GM19025 (cell line): ENCODE data around the gene IMPACT.

Source experiments
- ATAC-seq: cut with Tn5 transposase; IDR thresholded peaks from one replicate; pipeline ENCODE4 v1.9.1; 2021; ENCODE audit warnings: mild to moderate bottlenecking, low read depth, moderate library complexity; ENCODE audit not compliant: unreplicated experiment

IMPACT gene

DNA sequence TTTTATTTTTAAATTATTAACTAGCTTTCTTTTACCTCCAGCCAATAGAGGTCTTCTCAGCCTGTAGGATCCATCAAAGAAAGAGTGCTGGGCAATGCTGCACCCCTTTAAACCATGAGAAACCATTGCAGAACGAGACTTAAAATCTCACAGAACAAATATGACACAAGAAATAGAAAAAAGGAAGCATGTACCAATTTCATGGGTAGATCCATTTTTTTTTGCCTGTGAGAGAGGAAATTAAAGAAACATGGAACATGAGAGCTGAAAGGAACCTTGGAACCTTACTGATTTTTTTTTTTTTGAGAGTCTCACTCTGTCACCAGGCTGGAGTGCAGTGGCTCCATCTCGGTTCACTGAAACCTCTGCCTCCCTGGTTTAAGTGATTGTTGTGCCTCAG, 47.9 kb downstream of the IMPACT start:
- no peak for ATAC-seq

- no peak for ATAC-seq
Observed at GRCh38 chr18:24475926-24476589, 49.6 kb downstream of the IMPACT start.

GRCh38 chr18:24479371-24479770, 52.9 kb downstream of the IMPACT start:
- no peak for ATAC-seq

DNA sequence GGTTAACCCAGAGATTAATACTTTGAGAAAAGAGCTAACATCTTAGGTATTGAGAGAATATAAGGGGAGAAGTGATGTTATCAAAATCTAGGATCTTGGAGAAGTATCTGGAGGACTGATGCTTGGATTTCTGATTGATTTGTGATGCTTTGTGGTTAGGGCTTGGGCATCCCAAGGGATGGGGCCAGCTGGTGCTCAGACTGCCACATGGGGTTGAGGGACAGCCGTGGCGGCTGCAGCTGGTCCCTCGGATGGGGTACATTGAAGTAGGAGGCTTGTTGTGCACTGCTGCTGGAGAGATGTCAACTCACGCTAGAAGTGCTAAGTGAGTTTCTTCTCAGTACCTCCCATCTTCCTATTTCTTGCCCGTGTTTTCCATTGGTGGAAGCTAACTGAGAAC, 56.4 kb downstream of the IMPACT start:
- no peak for ATAC-seq

GRCh38 chr18:24485681-24486080, 59.2 kb downstream of the IMPACT start:
- ATAC-seq: no peak

- no peak for ATAC-seq
Observed at GRCh38 chr18:24486684-24487083, 60.2 kb downstream of the IMPACT start.

GRCh38 chr18:24488824-24489493, 62.5 kb downstream of the IMPACT start:
- no peak for ATAC-seq

GRCh38 chr18:24490539-24490938, 64.1 kb downstream of the IMPACT start:
- ATAC-seq: no peak

DNA sequence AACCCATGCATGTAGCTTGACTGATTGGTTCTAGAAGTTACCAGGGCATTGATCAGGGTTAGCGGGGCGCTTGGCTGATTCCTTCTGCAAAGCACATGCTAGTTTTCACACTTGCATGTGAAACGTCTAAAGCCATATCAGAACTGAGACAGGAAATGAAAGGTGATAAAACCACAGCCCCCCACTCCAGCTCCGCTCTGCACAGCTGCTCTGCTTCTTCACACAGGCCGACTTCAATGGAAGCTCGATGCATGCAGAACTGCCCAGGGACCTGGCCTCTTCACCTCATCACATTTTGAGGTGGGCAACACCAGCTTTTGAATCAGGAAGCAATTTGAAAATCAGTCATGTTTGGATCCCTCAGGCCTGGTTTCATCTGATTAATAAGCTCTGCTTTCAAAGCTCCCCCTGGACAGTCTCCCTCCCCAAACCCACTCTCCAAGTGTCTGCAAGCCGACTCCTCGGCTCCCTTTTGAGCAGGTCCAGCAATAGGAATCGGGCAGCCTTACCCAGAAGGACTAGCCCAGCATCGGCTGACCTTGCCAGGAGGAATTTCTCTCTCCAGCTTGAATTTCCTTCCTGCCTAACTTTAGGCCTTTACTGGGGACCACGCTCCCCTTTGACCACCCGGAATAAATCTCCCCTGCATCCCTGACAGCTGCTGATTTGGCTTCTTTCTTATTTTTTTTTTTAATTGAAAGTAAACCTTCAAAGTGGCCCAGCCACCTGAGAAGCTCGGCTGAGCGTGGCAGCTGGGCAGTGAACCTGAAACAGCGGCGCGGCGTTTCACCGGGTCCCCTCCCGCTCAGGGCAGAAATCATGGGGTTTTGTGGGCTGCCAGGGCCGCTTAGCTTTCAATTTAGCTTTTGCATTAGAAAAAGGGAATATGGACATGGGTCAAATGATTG, 65.7 kb downstream of the IMPACT start:
- ATAC-seq: peak; percentile 62

DNA sequence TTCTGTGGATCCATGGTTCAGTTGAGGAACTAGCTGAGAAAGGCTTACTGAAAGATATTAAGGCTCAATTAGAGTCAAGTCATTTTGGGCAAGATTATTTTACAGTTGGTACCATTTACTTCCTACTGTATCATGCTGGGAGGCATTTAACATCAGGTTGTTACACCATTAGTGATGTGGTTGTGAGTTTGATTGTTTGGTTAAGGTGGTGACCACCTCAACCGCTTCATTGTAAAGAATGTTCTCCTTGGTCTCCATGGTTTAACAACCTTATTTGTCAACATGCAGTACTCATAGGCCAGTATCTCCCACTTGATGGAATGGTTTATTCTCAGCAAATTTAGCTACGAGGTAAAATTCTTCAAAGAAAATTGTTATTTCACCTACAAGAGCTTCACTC, 68.1 kb downstream of the IMPACT start:
- no peak for ATAC-seq

DNA sequence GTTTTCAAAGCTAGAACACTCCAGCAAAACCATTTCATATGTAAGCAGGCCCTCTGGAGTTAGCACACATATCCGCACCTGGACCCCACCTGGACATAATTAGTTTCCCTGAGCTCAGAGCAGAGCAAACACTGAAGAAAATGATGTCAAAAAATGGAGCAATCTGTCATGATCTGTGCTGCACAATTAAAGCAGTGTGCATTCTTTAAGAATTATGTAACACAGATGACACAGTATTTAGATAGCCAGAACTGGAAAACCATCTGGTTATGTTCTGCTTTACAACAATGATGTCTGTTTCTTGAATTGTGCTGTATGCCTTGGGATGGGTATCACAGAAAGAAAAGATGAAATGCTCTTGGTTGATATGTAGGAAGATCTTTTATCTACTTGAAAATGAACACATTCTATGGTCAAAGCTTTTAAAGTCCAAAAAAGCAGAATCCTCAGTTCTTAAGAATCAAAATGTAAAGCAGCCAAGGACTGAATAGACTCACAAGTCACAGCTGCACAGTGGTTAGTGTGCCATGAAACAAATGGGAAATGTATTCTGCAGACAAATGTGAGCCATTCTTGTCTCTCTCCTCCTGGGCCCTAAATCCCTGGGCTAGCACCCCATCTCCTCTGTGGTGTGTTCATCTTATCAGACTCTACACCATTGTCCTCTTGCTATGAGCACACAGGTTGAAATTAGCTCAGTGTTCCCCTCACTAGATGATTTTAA, 70.7 kb downstream of the IMPACT start:
- ATAC-seq: no peak

DNA sequence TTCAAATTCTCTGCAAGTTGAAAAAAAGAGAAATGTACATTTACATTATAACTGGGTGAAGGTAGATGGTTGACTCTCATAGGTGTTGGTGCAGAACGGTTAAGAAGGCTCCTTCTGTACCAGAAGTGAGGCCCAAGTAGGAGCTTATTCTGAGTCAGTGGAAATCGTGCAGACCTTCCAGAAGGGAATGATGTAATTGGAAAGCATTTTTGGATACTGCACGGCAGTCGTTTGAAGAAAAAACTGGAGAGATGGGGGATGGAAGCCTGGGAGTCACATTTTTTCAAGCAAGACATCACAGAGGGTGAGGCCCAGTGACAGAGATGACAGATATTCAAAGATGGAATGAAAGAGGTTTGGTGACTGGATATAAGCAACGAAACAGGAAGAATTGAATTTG, 73.3 kb downstream of the IMPACT start:
- no peak for ATAC-seq

DNA sequence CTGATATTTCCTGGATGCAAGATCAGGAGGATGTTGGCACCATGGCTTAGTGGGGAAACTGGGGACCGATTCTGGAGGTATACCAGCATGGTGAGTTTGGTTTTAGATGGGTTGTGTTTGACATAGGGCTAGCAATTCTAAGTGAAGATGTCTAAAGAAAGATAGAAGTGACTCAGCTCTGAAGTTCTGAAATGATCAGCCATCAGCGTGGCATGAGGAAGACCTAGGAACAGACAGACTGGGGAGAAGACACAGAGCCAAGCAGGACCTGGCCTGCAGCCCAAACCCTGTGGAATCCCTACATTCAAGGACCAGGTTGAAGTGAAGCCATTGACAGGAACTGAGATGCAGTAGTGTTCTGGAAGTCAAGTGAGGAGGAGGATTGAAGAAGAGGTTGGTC, 73.7 kb downstream of the IMPACT start:
- ATAC-seq: no peak

DNA sequence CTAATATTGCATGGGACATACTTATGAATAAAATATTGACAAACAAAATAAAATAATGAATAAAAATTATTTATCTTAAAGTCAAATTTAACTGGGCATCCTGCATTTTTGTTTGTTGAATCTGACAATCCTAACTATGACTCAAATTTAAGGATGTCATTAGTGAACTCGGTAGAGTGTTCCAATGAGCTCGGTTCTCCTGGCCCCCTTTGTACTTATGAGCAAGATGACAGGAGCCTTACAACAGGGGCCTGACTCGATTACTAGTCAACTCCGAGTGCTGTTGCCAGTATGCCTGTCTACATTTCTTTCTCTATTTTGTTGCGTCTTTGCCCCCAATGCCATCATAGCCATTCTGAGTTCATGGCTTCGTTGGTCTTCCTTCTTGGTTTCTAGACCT, 74.3 kb downstream of the IMPACT start:
- ATAC-seq: no peak

DNA sequence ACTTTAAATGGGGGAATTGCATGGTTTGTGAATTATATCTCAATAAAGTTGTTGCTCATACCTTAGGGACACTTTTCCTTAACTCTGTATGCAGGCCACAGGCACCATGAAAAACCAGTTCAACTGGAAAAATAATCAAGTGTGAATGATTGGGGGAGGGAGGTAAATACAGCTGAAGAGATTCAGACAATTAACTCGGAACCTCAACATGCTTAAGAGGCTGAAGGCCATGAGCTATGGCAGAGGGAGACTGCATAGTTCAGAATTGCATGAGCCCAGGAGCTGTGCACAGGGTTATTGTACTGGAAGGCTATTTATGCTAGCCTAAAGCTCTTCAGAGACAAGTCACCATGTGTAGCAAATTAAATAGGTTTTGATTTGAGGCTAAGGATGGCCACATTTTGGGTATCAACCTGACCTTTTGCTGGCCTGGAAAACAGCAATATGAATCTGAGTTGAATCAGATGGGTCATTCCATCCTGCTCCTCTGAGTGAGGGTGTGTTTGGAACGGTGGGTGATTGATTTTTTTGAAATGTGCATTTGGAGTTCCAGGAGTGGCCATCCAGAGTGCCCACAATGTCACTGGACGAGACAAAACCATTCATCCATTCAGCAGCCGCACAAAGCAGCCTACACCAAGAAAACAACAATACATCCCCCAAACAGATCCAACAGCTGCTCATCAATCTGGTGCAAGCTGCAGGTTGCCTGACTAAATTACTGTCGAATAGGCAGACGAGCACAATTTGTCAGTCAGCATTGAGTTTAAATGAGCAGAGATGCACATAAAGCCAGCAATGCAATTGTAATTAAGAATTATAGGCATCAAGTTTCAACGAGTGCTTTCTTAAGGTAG, 76.4 kb downstream of the IMPACT start:
- no peak for ATAC-seq
